Astrocyte (in vitro differentiated cells and primary cell): ENCODE data around the gene CCNL2.

Source experiments
- CTCF ChIP-seq: IDR thresholded peaks from 2 replicates; pipeline ENCODE4 v1.5.1; 2011; ENCODE audit warnings: low read depth, mild to moderate bottlenecking, inconsistent platforms, low read length, moderate library complexity; ENCODE audit not compliant: insufficient read depth
- EZH2 ChIP-seq: IDR thresholded peaks from 2 replicates; pipeline ENCODE4 v1.6.1; 2012; ENCODE audit warnings: mild to moderate bottlenecking, low read length, inconsistent platforms; ENCODE audit not compliant: insufficient read depth

GRCh38 chr1:1437904-1438376 is 38.8 kb upstream of the CCNL2 start:
- TF ChIP-seq CTCF, result no peak
- TF ChIP-seq EZH2, result no peak
